Breast epithelium (tissue), 4 donors: ENCODE data around the gene AMIGO2. TPM values are rescaled to one million over a fixed set of nuclear protein-coding genes. Genes with fewer than 3 reads are reported as not detected.
A peak's percentile ranks its signal among the peaks of the same experiment; 100 is the strongest.

Experiments
- DNase-seq, 2 donors: peaks; one replicate each; pipeline ENCODE4 v3.0.0-alpha.2; 2019; ENCODE audit warnings: low spot score in 2 of 2
- H3K27ac ChIP-seq, 2 donors: fragments of 200-600 bp; sonication (generic) in 1 of 2; one replicate each; pipeline ENCODE4 v1.5.1; 2016 to 2019; ENCODE audit warnings: mild to moderate bottlenecking in 1 of 2
- H3K27me3 ChIP-seq, 2 donors: fragments of 200-600 bp; sonication (generic) in 1 of 2; one replicate each; pipeline versions ENCODE4 v1.5.1 to v1.6.0; 2017 to 2019; ENCODE audit warnings: control low read depth in 1 of 2, mild to moderate bottlenecking in 1 of 2
- H3K36me3 ChIP-seq: fragments of 200-600 bp; one replicate; pipeline ENCODE4 v1.5.1; 2019
- H3K4me1 ChIP-seq, 2 donors: fragments of 200-600 bp; sonication (generic); one replicate each; pipeline ENCODE4 v1.5.1; 2016 to 2019; ENCODE audit warnings: control low read depth in 1 of 2
- H3K4me3 ChIP-seq, 3 donors: fragments of 200-600 bp; sonication (generic); 1 replicate in 2 of 3; 2 replicates in 1 of 3; pipeline ENCODE4 v1.5.1; 2016 to 2019; ENCODE audit warnings: mild to moderate bottlenecking in 3 of 3, moderate library complexity in 2 of 3
- H3K9me3 ChIP-seq, 2 donors: fragments of 200-600 bp; sonication (generic) in 1 of 2; one replicate each; pipeline ENCODE4 v1.5.1; 2016 to 2019; ENCODE audit warnings: control low read depth in 1 of 2
- POLR2A ChIP-seq: fragments of 450-650 bp; IDR thresholded peaks from one replicate; pipeline ENCODE4 v1.6.1; 2016; ENCODE audit warnings: antibody characterized with exemption, mild to moderate bottlenecking, moderate library complexity
- POLR2AphosphoS5 ChIP-seq, 3 donors: sonication (generic); formaldehyde crosslinking; IDR thresholded peaks; one replicate each; pipeline ENCODE4 v1.6.1; 2017; ENCODE audit warnings: antibody characterized with exemption in 3 of 3
- intact Hi-C: fragments of 100-400 bp; cut with DNase I; formaldehyde crosslinking; loops from one replicate; pipeline ENCODE4 v1.15.1; 2023; ENCODE audit warnings: low total_unique reads
- total RNA-seq, 3 donors: library from RNA; depleted of rRNA; stranded (reverse); fragments of >200 nt; gene quantifications; one replicate each; pipeline ENCODE4 v1.1.0, GENCODE V29; 2016
- TF ChIP-seq, protein P1 (sequence below), 3 donors: fragments of 450-650 bp; IDR thresholded peaks; one replicate each; pipeline ENCODE4 v1.5.1; 2016 to 2017; ENCODE audit warnings: antibody characterized with exemption in 3 of 3, mild to moderate bottlenecking in 3 of 3, moderate library complexity in 3 of 3

AMIGO2 gene
- total RNA-seq, 3 donors from 2014 or later = 6.7 to 57.7 (median 28.2) TPM

DNA sequence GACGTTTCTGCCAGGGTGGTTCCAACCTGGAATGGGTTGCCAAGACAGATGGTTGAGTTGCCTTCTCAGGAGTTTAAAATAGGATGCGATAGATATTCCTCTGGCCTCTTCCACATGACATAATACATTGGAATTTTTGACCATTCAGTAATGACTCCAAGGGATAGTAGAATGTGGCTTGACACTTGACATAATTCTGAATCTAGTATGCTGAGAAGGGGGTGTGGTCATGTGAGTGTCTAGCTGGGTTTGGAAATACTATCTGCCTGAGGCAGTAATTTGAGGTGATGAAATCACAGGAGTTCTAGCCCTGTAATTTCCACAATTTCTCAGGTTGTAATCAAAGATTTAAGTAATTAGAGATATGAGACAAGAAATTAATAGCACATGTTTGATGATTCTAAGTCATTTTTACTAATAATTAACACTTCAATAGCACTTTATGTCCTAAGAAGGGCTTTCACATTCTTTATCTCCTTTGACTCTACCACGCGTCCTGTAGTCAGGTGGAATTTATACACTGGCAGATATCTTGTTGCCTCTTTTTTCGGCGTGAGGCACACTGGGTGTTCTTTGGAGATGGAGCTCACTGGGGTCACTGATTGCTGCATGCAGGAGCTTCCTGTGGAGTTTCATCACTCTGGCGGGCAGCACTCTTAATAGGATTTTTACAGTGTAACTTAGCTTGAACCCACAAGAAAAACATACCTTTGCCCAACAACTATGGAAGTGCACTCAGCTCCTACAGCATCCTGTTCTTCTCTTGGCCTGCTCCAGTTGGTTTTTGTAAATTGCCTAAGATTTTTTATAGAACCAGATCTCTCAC lies 3.2 kb upstream of the AMIGO2 start:
- Histone ChIP-seq H3K36me3 (no peaks in the 10 kb centered on the region), H3K27ac (peak overlapping the region; percentile 29 to 94), H3K4me3 (no peak overlapping the region), H3K4me1 (no peaks in the 10 kb centered on the region), H3K9me3 (no peaks in the 10 kb centered on the region), H3K27me3 (no peaks in the 10 kb centered on the region)
- DNase-seq = no peak
- intact Hi-C loops = no loop called here
- TF ChIP-seq, protein P1, sequence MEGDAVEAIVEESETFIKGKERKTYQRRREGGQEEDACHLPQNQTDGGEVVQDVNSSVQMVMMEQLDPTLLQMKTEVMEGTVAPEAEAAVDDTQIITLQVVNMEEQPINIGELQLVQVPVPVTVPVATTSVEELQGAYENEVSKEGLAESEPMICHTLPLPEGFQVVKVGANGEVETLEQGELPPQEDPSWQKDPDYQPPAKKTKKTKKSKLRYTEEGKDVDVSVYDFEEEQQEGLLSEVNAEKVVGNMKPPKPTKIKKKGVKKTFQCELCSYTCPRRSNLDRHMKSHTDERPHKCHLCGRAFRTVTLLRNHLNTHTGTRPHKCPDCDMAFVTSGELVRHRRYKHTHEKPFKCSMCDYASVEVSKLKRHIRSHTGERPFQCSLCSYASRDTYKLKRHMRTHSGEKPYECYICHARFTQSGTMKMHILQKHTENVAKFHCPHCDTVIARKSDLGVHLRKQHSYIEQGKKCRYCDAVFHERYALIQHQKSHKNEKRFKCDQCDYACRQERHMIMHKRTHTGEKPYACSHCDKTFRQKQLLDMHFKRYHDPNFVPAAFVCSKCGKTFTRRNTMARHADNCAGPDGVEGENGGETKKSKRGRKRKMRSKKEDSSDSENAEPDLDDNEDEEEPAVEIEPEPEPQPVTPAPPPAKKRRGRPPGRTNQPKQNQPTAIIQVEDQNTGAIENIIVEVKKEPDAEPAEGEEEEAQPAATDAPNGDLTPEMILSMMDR (IDR thresholded peaks at IDR 0.05) = no peak
- no peak for TF ChIP-seq POLR2A
- no peak for TF ChIP-seq POLR2AphosphoS5 (IDR thresholded peaks at IDR 0.05)

DNA sequence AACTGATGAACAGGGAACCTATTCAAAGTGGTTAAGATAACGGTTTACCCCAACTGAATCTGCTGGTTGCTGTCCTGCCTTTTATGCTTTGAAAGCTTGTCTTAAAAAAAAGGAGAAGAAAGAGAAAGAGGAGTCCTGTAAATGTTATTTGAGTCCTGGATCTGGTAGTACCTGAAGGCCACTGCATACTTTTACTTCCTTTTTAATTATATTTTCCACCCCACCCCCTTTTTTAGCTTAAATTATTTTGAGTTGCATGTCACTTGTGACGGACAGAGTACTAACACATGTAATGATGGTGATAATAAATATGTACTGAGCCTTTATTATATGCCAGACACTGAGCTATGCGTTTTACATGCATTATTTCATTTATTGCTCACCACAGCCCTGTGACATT lies 2.5 kb upstream of the AMIGO2 start:
- TF ChIP-seq, protein P1 (IDR thresholded peaks at IDR 0.05) = no peak
- TF ChIP-seq POLR2A (no peak), POLR2AphosphoS5 (IDR thresholded peaks at IDR 0.05) (no peak)
- H3K36me3 ChIP-seq = no peaks in the 10 kb centered on the region
- no peak for DNase-seq
- no peaks in the 10 kb centered on the region for H3K9me3 ChIP-seq
- H3K4me1 ChIP-seq = no peaks in the 10 kb centered on the region
- no peaks in the 10 kb centered on the region for H3K27me3 ChIP-seq
- H3K4me3 ChIP-seq = no peak overlapping the region
- intact Hi-C loops = no loop called here
- H3K27ac ChIP-seq = peak overlapping the region; percentile 29 to 94

DNA sequence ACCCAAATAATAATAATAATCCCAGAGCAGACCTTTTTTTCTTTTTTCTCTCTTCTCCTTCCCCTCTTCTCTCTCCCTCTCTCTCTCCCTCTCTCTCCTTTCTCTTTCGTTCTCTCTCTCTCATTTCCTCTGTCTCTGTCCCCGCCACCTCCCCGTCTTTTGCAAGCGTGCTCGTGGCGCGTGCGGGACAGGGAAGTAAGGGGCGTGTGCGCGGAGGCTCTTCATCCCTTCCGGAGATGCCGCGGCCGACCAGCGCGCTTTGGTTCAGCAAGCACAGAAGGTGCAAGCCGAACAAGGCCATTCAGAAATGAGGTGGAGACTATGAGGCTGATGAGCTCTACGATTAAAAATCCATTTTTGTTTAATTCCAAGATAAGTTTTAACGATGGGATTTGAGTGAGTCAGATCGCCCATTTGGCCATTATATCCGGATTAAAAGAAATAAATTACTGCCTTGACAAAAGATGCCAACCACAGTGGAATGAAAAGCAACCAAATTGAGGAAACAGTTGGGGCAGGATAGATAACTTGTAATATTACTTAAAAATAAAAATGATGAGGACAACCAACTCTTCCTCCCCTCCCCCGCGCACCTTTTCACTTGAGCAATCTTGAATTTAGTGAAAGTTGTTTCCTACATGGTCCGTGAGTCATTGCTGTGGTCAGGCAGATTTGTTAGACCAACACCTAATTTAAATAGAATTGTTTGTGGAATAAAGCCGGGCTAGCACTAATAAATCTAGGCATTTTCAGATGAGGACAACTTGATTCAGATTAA lies 1.2 kb upstream of the AMIGO2 start:
- no peaks in the 10 kb centered on the region for H3K4me1 ChIP-seq
- DNase-seq = peak in 1 of 2 donors; percentile 58
- peak overlapping the region; percentile 94 for H3K27ac ChIP-seq
- H3K4me3 ChIP-seq = peak overlapping the region; percentile 74 to 84 (median 77)
- TF ChIP-seq POLR2A (no peak), POLR2AphosphoS5 (IDR thresholded peaks at IDR 0.05) (peak; percentile 25 to 59 (median 49))
- TF ChIP-seq, protein P1 (IDR thresholded peaks at IDR 0.05) = no peak
- intact Hi-C loops = no loop called here
- H3K9me3 ChIP-seq = no peaks in the 10 kb centered on the region
- no peaks in the 10 kb centered on the region for H3K36me3 ChIP-seq
- no peaks in the 10 kb centered on the region for H3K27me3 ChIP-seq

DNA sequence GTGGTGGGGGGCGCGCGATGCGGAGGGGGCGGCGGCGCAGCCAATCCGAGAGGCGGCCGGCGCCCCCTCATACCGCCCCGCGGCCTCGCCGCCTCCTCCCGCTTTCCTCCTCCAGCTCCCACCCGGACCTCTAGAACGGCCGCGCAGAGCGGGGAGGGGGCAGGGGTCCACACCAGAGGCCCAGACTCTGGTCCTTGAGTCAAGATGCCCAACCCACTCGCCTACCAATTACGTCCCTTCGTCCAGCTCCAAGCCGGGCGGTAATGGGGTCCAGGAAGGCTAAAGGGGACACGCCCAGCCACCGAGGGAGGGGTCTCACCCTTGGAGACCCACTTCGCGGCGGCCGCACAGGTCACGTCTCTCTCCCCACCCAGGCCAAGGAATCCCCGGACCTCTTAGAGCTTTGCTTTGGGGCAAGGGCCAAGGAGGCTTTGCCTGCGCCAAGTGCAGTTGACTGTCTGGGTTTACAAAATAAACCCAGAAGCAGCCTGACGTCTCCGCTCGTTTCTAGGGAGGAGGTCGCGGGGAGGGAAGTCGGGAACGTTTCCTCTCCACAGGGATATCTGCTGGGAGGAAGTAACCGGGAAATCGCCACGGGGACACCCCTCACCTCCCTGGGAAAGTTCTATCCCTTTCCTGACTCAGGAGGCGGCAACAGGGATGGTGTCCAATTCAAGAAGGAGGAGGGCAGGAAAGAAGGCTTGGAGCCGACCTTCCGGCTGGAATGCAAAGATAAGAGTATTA lies 394 bp upstream of the AMIGO2 start:
- Histone ChIP-seq H3K9me3 (no peaks in the 10 kb centered on the region), H3K36me3 (no peaks in the 10 kb centered on the region), H3K4me3 (peak overlapping the region; percentile 74 to 84 (median 77)), H3K27me3 (no peaks in the 10 kb centered on the region), H3K27ac (peak overlapping the region; percentile 94), H3K4me1 (no peaks in the 10 kb centered on the region)
- intact Hi-C loops = no loop called here
- TF ChIP-seq POLR2AphosphoS5 (IDR thresholded peaks at IDR 0.05) = peak in 2 of 3 donors; percentile 11 to 25
- TF ChIP-seq, protein P1 (IDR thresholded peaks at IDR 0.05) = no peak
- TF ChIP-seq POLR2A = no peak
- peak in 1 of 2 donors; percentile 68 for DNase-seq
